ENCODE measurements around the gene OLAH. TPM values are rescaled to one million over a fixed set of nuclear protein-coding genes. Genes with fewer than 3 reads are reported as not detected.
A peak's percentile ranks its signal among the peaks of the same experiment; 100 is the strongest.

The OLAH gene
- total RNA-seq, 1 experiment from 2014 or later, result not detected

- Histone ChIP-seq H3K27ac (no peak overlapping the region), H2AFZ (no peak overlapping the region), H3K4me2 (no peak overlapping the region), H3K27me3 (ENCODE audit: insufficient read depth, low read depth) (no peaks in the 10 kb centered on the region), H4K20me1 (ENCODE audit: insufficient read depth) (no peaks in the 10 kb centered on the region), H3F3A (ENCODE audit: insufficient read depth, low read depth) (no peaks in the 10 kb centered on the region), H3K36me3 (ENCODE audit: low read depth) (no peaks in the 10 kb centered on the region), H3K9me3 (ENCODE audit: insufficient read depth, low read depth) (no peaks in the 10 kb centered on the region), H3K9me2 (ENCODE audit: insufficient read depth) (no peaks in the 10 kb centered on the region), H3K4me1 (replicated peaks; ENCODE audit: insufficient read depth) (no peaks in the 10 kb centered on the region), H3K4me3 (no peak overlapping the region), H3K79me2 (ENCODE audit: low read depth) (no peaks in the 10 kb centered on the region)
- ChIA-PET POLR2A (ENCODE audit: unreplicated experiment) (no interaction called here), CTCF (no interaction called here)
- BruUV-seq (replicated peaks), result no TSS peak
- no peak for TF ChIP-seq CTCF (conservative IDR thresholded peaks at IDR 0.05)
- TF ChIP-seq EZH2 (IDR thresholded peaks at IDR 0.05; ENCODE audit: low read depth), result no peak
- no peak for DNase-seq
- intact Hi-C loops (cut with micrococcal nuclease; ENCODE audit: unreplicated experiment), result no loop called here
These were observed 5.3 kb upstream of the OLAH start for GRCh38 chr10:15038416-15038815.

- TF ChIP-seq CTCF (conservative IDR thresholded peaks at IDR 0.05) (no peak), EZH2 (IDR thresholded peaks at IDR 0.05; ENCODE audit: low read depth) (no peak)
- Histone ChIP-seq H3K4me1 (replicated peaks; ENCODE audit: insufficient read depth) (peaks cover 10% of the 10 kb centered on the region), H3K27ac (no peak overlapping the region), H3K4me2 (no peak overlapping the region), H3K9me3 (ENCODE audit: insufficient read depth, low read depth) (no peaks in the 10 kb centered on the region), H3K79me2 (ENCODE audit: low read depth) (no peaks in the 10 kb centered on the region), H4K20me1 (ENCODE audit: insufficient read depth) (no peaks in the 10 kb centered on the region), H3K27me3 (ENCODE audit: insufficient read depth, low read depth) (no peaks in the 10 kb centered on the region), H2AFZ (no peak overlapping the region), H3K36me3 (ENCODE audit: low read depth) (no peaks in the 10 kb centered on the region), H3F3A (ENCODE audit: insufficient read depth, low read depth) (no peaks in the 10 kb centered on the region), H3K4me3 (no peak overlapping the region), H3K9me2 (ENCODE audit: insufficient read depth) (0 out of 2 replicates have a peak, but pooled peaks cover 3% of the 10 kb centered on the region)
- POLR2A ChIA-PET (ENCODE audit: unreplicated experiment), result no interaction called here
- no peak for DNase-seq
- no TSS peak for BruUV-seq (replicated peaks)
- CTCF ChIA-PET, result no interaction called here
- intact Hi-C loops (cut with micrococcal nuclease; ENCODE audit: unreplicated experiment), result no loop called here
These were observed 1.6 kb downstream of the OLAH start for GRCh38 chr10:15045380-15045779.

DNA sequence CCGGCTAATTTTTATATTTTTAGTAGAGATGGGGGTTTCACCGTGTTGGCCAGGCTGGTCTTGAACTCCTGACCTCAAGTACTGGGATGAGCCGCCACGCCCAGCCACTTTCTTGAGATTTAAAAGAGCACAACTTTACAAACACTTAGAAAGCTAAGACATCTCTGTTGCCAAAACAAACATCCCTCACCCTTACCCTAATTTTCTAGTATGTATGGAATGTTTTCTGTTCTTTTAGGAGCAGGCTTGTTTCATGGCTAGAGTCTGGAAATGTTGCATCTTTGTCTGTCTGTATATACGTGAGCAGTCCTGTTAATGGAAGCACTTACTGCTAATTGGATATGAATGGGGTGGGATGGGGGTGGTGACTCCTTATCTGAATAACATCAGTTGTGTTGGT is 2.9 kb downstream of the OLAH start:
- DNase-seq, result peak; percentile 2 to 37
- Histone ChIP-seq H3K4me2 (no peak overlapping the region), H4K20me1 (ENCODE audit: insufficient read depth) (no peaks in the 10 kb centered on the region), H3K4me3 (no peak overlapping the region), H3K4me1 (replicated peaks; ENCODE audit: insufficient read depth) (peaks cover 10% of the 10 kb centered on the region), H3K79me2 (ENCODE audit: low read depth) (no peaks in the 10 kb centered on the region), H3K9me2 (ENCODE audit: insufficient read depth) (0 out of 2 replicates have a peak, but pooled peaks cover 3% of the 10 kb centered on the region), H2AFZ (no peak overlapping the region), H3K27me3 (ENCODE audit: insufficient read depth, low read depth) (no peaks in the 10 kb centered on the region), H3F3A (ENCODE audit: insufficient read depth, low read depth) (no peaks in the 10 kb centered on the region), H3K36me3 (ENCODE audit: low read depth) (no peaks in the 10 kb centered on the region), H3K27ac (no peak overlapping the region), H3K9me3 (ENCODE audit: insufficient read depth, low read depth) (no peaks in the 10 kb centered on the region)
- intact Hi-C loops (cut with micrococcal nuclease; ENCODE audit: unreplicated experiment), result no loop called here
- TF ChIP-seq EZH2 (IDR thresholded peaks at IDR 0.05; ENCODE audit: low read depth) (no peak), CTCF (conservative IDR thresholded peaks at IDR 0.05) (no peak)
- no TSS peak for BruUV-seq (replicated peaks)
- ChIA-PET POLR2A (ENCODE audit: unreplicated experiment) (interaction anchor here (0.6 kb wide), 1 partner anchor 33 kb away, joined by 3 read pairs; no protein-coding TSS in a partner anchor), CTCF (no interaction called here)

All from PC-9 (cell line).